Measurements from ENCODE around the gene ANKRD18B. TPM values are rescaled to one million over a fixed set of nuclear protein-coding genes. Genes with fewer than 3 reads are reported as not detected.
"Not testable (repeated sequence)": the region's sequence is repeated elsewhere in the genome, so short reads cannot be mapped to it uniquely, and the experiment has no call there.

Gene ANKRD18B
- polyA plus RNA-seq, 1 donor from 2014 or later: 2.2 TPM

GRCh38 chr9:33611358-33611757 lies 87.3 kb downstream of the ANKRD18B start:
- Histone ChIP-seq H2AFZ (ENCODE audit: low read depth, low read length) (no peak overlapping the region), H3K36me3 (ENCODE audit: insufficient read depth, low read length) (no peaks in the 10 kb centered on the region), H3K9me3 (ENCODE audit: low read length) (no peaks in the 10 kb centered on the region), H3K9ac (ENCODE audit: low read length) (no peak overlapping the region), H4K20me1 (ENCODE audit: insufficient read depth) (no peaks in the 10 kb centered on the region), H3K79me2 (replicated peaks; ENCODE audit: insufficient read depth, low read length) (no peaks in the 10 kb centered on the region), H3K27ac (ENCODE audit: low read length) (no peak overlapping the region), H3F3A (ENCODE audit: insufficient read depth, low read length, poor library complexity, severe bottlenecking) (no peaks in the 10 kb centered on the region), H3K27me3 (ENCODE audit: insufficient read depth, low read depth, low read length) (no peaks in the 10 kb centered on the region), H3K4me3 (ENCODE audit: low read length) (no peak overlapping the region), H3K4me2 (ENCODE audit: low read length) (no peak overlapping the region), H3K9me2 (ENCODE audit: insufficient read depth, low read length) (no peaks in the 10 kb centered on the region)
- TF ChIP-seq MXI1 (conservative IDR thresholded peaks at IDR 0.05; ENCODE audit: poor library complexity, severe bottlenecking) (no peak), SMC3 (conservative IDR thresholded peaks at IDR 0.05; ENCODE audit: poor library complexity) (no peak), EP300 (conservative IDR thresholded peaks at IDR 0.05; ENCODE audit: poor library complexity, severe bottlenecking) (no peak), EZH2 (IDR thresholded peaks at IDR 0.05; ENCODE audit: borderline replicate concordance, insufficient read depth, low read length, poor library complexity, severe bottlenecking) (no peak), TAF1 (IDR thresholded peaks at IDR 0.05; ENCODE audit: low read depth) (no peak), CTCF (IDR thresholded peaks at IDR 0.05; ENCODE audit: poor library complexity, severe bottlenecking) (no peak), REST (IDR thresholded peaks at IDR 0.05; ENCODE audit: borderline replicate concordance) (no peak)

- H3K9ac ChIP-seq (ENCODE audit: low read length); H3K36me3 ChIP-seq (ENCODE audit: insufficient read depth, low read length); H3K4me2 ChIP-seq (ENCODE audit: low read length); H3K27ac ChIP-seq (ENCODE audit: low read length); H3K9me3 ChIP-seq (ENCODE audit: low read length); H3K9me2 ChIP-seq (ENCODE audit: insufficient read depth, low read length); H3K27me3 ChIP-seq (ENCODE audit: insufficient read depth, low read depth, low read length); H3K79me2 ChIP-seq (replicated peaks; ENCODE audit: insufficient read depth, low read length); H3F3A ChIP-seq (ENCODE audit: insufficient read depth, low read length, poor library complexity, severe bottlenecking); H4K20me1 ChIP-seq (ENCODE audit: insufficient read depth); H2AFZ ChIP-seq (ENCODE audit: low read depth, low read length); H3K4me3 ChIP-seq (ENCODE audit: low read length): not testable (repeated sequence)
These were observed 88.4 kb downstream of the ANKRD18B start for GRCh38 chr9:33612410-33612809.

GRCh38 chr9:33614001-33614687 lies 90.1 kb downstream of the ANKRD18B start:
- Histone ChIP-seq H3K9me3 (ENCODE audit: low read length) (no peaks in the 10 kb centered on the region), H3F3A (ENCODE audit: insufficient read depth, low read length, poor library complexity, severe bottlenecking) (no peaks in the 10 kb centered on the region), H3K4me2 (ENCODE audit: low read length) (no peak overlapping the region), H3K4me3 (ENCODE audit: low read length) (no peak overlapping the region), H2AFZ (ENCODE audit: low read depth, low read length) (no peak overlapping the region), H3K36me3 (ENCODE audit: insufficient read depth, low read length) (no peaks in the 10 kb centered on the region), H3K27ac (ENCODE audit: low read length) (no peak overlapping the region), H3K27me3 (ENCODE audit: insufficient read depth, low read depth, low read length) (no peaks in the 10 kb centered on the region), H3K9ac (ENCODE audit: low read length) (no peak overlapping the region), H4K20me1 (ENCODE audit: insufficient read depth) (no peaks in the 10 kb centered on the region), H3K9me2 (ENCODE audit: insufficient read depth, low read length) (no peaks in the 10 kb centered on the region), H3K79me2 (replicated peaks; ENCODE audit: insufficient read depth, low read length) (no peaks in the 10 kb centered on the region)
- TF ChIP-seq MXI1 (conservative IDR thresholded peaks at IDR 0.05; ENCODE audit: poor library complexity, severe bottlenecking) (no peak), EZH2 (IDR thresholded peaks at IDR 0.05; ENCODE audit: borderline replicate concordance, insufficient read depth, low read length, poor library complexity, severe bottlenecking) (no peak), TAF1 (IDR thresholded peaks at IDR 0.05; ENCODE audit: low read depth) (no peak), POLR2AphosphoS5 (IDR thresholded peaks at IDR 0.05) (no peak), CTCF (IDR thresholded peaks at IDR 0.05; ENCODE audit: poor library complexity, severe bottlenecking) (no peak), EP300 (conservative IDR thresholded peaks at IDR 0.05; ENCODE audit: poor library complexity, severe bottlenecking) (no peak), SMC3 (conservative IDR thresholded peaks at IDR 0.05; ENCODE audit: poor library complexity) (no peak)

- not testable (repeated sequence) for H2AFZ ChIP-seq (ENCODE audit: low read depth, low read length); H3K4me3 ChIP-seq (ENCODE audit: low read length); H3K27me3 ChIP-seq (ENCODE audit: insufficient read depth, low read depth, low read length); H3K27ac ChIP-seq (ENCODE audit: low read length); H3K9me2 ChIP-seq (ENCODE audit: insufficient read depth, low read length); H3K36me3 ChIP-seq (ENCODE audit: insufficient read depth, low read length); H4K20me1 ChIP-seq (ENCODE audit: insufficient read depth); H3K4me2 ChIP-seq (ENCODE audit: low read length); H3K9me3 ChIP-seq (ENCODE audit: low read length); H3K79me2 ChIP-seq (replicated peaks; ENCODE audit: insufficient read depth, low read length); H3K9ac ChIP-seq (ENCODE audit: low read length); H3F3A ChIP-seq (ENCODE audit: insufficient read depth, low read length, poor library complexity, severe bottlenecking)
These were observed 94.3 kb downstream of the ANKRD18B start for GRCh38 chr9:33618370-33618769.
